ENCODE measurements around the gene RAB40C.
A peak's percentile ranks its signal among the peaks of the same experiment; 100 is the strongest.

The RAB40C gene

DNA sequence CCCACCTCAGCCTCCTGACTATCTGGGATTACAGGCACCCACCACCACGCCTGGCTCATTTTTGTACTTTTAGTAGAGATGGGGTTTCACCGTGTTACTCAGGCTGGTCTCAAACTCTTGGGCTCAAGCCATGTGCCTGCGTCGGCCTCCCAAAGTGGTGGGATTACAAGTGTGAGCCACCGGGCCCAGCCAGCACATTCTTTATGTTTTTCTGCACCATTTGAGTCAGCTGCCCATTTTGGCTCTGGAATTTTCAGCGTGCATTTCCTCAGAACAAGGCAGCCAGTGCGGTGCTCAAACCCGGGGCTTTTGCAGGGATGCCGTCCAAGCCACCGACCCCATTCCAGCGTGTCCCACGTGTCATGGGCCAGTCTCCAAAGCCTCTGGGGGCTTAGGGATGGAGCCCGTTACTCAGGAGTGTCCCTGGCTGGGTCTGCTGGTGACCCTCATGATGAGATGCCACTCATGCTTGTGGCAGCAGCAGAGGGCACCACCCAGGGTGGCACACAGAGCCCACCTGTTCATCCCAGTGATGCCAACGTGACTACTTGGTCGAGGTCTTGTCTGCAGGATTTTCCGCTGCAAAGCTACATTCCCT, 3.7 kb upstream of the RAB40C start:
- H3K9me3 ChIP-seq (ENCODE audit: control insufficient read depth, low read length) = no peaks in the 10 kb centered on the region
- no peak overlapping the region for H3K27ac ChIP-seq (ENCODE audit: low read depth, low read length, severe bottlenecking)
- 73% methylated on average over 15 to 16 of the region's 16 CpGs for WGBS, 2 experiments (ENCODE audit: insufficient coverage in 2 of 2)

DNA sequence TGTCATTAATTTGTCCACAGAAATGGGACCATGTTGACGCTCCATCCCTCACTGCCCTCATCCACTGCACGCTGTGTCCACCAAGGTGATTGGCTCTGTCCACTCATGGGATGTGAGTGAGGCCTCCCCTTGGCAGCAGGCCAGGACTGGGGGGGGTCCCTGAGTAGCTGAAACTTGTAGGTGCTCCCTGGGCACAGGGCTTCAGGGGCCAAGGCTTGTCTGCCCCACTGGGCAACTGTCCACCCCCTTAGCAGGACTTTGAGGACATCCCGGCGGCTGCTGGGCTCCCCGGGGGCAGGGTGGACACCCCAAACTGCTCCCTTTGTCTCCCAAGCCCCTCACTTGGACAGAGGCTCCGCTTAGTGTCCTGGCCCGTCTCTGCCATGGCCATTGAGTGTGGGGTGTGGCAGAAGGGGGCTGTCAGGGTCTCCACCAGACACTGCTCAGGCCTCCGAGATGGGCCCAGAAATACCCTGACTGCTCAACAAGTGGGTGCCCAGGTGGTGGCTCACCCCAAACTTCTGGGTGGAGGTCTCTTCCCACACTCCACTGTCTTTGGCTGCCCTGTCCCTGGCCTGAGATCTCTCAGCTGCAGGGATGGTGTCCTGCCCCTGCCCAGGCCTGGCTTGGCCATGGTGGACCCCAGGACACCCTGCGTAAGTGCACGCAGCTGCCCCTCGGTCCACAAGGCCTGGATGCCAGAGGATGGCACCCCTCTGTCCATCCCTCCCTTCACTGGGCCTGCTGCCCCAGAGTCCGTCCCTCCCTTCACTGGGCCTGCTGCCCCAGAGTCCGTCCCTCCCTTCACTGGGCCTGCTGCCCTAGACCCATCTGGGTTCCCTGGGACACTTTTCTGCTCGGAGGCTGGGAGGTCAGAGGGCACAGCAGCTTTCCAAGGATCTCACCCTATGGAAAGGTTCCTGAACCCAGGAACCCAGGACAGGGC, 2.9 kb upstream of the RAB40C start:
- no peaks in the 10 kb centered on the region for H3K36me3 ChIP-seq (ENCODE audit: control insufficient read depth, insufficient read depth, low read length)
- no peak overlapping the region for H3K4me3 ChIP-seq (ENCODE audit: extremely low read depth, insufficient read depth, low read length, poor library complexity, severe bottlenecking)
- H3K9me3 ChIP-seq (ENCODE audit: control insufficient read depth, low read length) = no peaks in the 10 kb centered on the region
- 90 to 96% methylated on average over 10 to 14 of the region's 14 CpGs for WGBS, 2 experiments (ENCODE audit: insufficient coverage in 2 of 2)
- H3K4me1 ChIP-seq (ENCODE audit: control insufficient read depth, insufficient read depth, low read length, poor library complexity, severe bottlenecking) = peaks cover 11% of the 10 kb centered on the region
- H3K27ac ChIP-seq (ENCODE audit: low read depth, low read length, severe bottlenecking) = no peak overlapping the region

More for the DNA sequence above, 3.7 kb upstream of the RAB40C start:
- H3K4me3 ChIP-seq (ENCODE audit: extremely low read depth, insufficient read depth, low read length, poor library complexity, severe bottlenecking) = no peak overlapping the region
- no peaks in the 10 kb centered on the region for H3K36me3 ChIP-seq (ENCODE audit: control insufficient read depth, insufficient read depth, low read length)
- H3K4me1 ChIP-seq (ENCODE audit: control insufficient read depth, insufficient read depth, low read length, poor library complexity, severe bottlenecking) = peaks cover 10% of the 10 kb centered on the region

DNA sequence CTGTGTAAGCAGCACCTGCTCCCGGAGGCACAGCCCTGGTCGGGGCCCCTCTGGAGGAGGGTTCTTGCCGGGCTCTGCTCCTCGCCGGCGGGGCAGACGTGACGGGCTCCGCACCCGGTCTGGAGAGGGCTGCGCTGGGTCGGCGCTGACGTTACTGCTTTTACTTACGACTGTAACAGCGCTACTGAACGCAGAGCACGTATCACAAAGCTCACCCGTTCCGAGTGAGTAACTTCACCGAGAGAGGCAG, 1.3 kb upstream of the RAB40C start:
- peaks cover 11% of the 10 kb centered on the region for H3K4me1 ChIP-seq (ENCODE audit: control insufficient read depth, insufficient read depth, low read length, poor library complexity, severe bottlenecking)
- H3K9me3 ChIP-seq (ENCODE audit: control insufficient read depth, low read length) = no peaks in the 10 kb centered on the region
- 0 to 2% methylated on average over 21 of the region's 21 CpGs for WGBS, 2 experiments (ENCODE audit: insufficient coverage in 2 of 2)
- peak overlapping the region; percentile 59 for H3K4me3 ChIP-seq (ENCODE audit: extremely low read depth, insufficient read depth, low read length, poor library complexity, severe bottlenecking)
- peaks cover 2% of the 10 kb centered on the region for H3K36me3 ChIP-seq (ENCODE audit: control insufficient read depth, insufficient read depth, low read length)
- H3K27ac ChIP-seq (ENCODE audit: low read depth, low read length, severe bottlenecking) = peak overlapping the region; percentile 96

DNA sequence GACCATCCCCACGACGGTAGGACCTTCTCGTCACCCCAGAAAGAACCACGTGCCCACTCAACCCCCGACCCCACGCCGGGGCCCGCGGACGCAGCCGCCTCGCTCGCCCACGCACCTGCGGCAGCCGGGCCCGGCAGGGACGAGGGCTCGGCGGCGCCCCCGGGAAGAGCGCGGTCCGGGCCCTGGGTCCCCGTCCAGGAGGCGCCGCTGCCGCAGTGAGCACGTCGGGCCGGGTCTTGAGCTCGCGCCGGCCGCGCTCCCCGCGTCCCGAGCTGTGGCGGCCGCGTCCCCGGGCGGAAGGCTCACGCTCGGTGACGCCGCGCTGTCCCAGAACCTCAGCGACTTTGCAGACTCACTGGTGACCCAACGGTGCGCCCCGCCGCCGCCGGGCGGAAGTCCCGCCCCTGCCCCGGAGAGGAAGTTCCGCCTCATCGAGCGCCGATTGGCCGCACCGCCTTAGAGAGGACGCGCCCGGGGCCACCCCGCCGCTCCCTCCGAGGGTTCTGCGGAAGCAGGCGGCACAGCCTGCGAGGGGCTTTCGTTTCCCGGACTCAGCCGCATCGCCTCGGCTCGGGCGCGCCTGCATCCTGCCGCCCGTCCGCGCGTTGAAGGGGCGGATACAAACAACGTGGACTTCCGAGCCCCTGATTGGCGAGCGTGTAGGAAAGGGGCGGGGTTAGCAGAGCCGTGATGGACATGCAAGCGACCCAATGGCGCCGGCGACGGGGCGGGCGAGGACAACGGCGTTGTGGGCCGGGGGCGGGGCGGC, 793 bp upstream of the RAB40C start:
- H3K27ac ChIP-seq (ENCODE audit: low read depth, low read length, severe bottlenecking) = peak overlapping the region; percentile 96
- H3K36me3 ChIP-seq (ENCODE audit: control insufficient read depth, insufficient read depth, low read length) = peaks cover 5% of the 10 kb centered on the region
- no peaks in the 10 kb centered on the region for H3K9me3 ChIP-seq (ENCODE audit: control insufficient read depth, low read length)
- WGBS, 2 experiments (ENCODE audit: insufficient coverage in 2 of 2) = 1% methylated on average over 104 to 106 of the region's 107 CpGs
- H3K4me1 ChIP-seq (ENCODE audit: control insufficient read depth, insufficient read depth, low read length, poor library complexity, severe bottlenecking) = peaks cover 11% of the 10 kb centered on the region
- H3K4me3 ChIP-seq (ENCODE audit: extremely low read depth, insufficient read depth, low read length, poor library complexity, severe bottlenecking) = peak overlapping the region; percentile 59

DNA sequence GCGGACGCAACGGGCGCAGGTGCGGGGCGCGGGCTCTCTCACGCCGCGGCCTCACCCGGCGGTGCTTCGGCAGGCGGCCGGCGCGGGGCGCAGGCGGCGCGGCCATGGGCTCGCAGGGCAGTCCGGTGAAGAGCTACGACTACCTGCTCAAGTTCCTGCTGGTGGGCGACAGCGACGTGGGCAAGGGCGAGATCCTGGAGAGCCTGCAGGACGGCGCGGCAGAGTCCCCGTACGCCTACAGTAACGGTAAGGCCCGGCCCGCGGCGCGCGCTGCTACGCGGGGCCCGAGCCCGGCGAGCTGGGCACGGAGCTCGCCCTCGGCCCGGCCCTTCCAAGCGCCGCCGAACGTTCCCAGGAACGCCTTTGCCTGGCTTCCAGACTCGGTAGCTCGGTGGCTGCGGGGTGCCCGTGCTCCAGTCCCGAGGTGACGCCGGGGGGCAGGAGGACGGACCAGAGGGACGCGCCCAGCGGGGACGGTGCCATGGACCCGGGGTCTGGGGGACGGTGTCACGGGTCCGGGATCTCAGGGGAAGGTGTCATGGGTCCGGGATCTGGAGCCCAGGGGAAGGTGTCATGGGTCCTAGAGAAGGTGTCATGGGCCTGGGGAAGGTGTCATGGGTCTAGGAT, 435 bp downstream of the RAB40C start:
- WGBS, 2 experiments (ENCODE audit: insufficient coverage in 2 of 2) = 1 to 2% methylated on average over 57 to 70 of the region's 71 CpGs
- H3K9me3 ChIP-seq (ENCODE audit: control insufficient read depth, low read length) = no peaks in the 10 kb centered on the region
- H3K36me3 ChIP-seq (ENCODE audit: control insufficient read depth, insufficient read depth, low read length) = peaks cover 5% of the 10 kb centered on the region
- H3K4me1 ChIP-seq (ENCODE audit: control insufficient read depth, insufficient read depth, low read length, poor library complexity, severe bottlenecking) = peaks cover 11% of the 10 kb centered on the region
- peak overlapping the region; percentile 23 for H3K27ac ChIP-seq (ENCODE audit: low read depth, low read length, severe bottlenecking)
- peak overlapping the region; percentile 78 for H3K4me3 ChIP-seq (ENCODE audit: extremely low read depth, insufficient read depth, low read length, poor library complexity, severe bottlenecking)

DNA sequence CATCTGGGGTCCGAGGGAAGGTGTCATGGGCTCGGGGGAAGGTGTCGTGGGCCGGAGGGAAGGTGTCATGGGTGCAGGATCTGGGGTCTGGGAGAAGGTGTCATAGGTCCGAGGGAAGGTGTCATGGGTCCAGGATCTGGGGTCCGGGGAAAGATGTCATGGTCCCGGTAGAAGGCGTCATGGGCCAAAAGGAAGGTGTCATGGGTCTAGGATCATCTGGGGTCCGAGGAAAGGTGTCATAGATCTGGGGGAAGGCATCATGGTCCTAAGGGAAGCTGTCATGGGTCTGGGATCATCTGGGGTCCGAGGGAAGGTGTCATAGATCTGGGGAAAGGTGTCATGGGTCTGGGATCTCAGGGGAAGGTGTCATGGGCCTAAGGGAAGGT, 942 bp downstream of the RAB40C start:
- peaks cover 11% of the 10 kb centered on the region for H3K4me1 ChIP-seq (ENCODE audit: control insufficient read depth, insufficient read depth, low read length, poor library complexity, severe bottlenecking)
- H3K27ac ChIP-seq (ENCODE audit: low read depth, low read length, severe bottlenecking) = no peak overlapping the region
- H3K9me3 ChIP-seq (ENCODE audit: control insufficient read depth, low read length) = no peaks in the 10 kb centered on the region
- H3K36me3 ChIP-seq (ENCODE audit: control insufficient read depth, insufficient read depth, low read length) = peaks cover 5% of the 10 kb centered on the region
- WGBS, 2 experiments (ENCODE audit: insufficient coverage in 2 of 2) = 61 to 79% methylated on average over 8 to 10 of the region's 10 CpGs
- peak overlapping the region; percentile 78 for H3K4me3 ChIP-seq (ENCODE audit: extremely low read depth, insufficient read depth, low read length, poor library complexity, severe bottlenecking)

DNA sequence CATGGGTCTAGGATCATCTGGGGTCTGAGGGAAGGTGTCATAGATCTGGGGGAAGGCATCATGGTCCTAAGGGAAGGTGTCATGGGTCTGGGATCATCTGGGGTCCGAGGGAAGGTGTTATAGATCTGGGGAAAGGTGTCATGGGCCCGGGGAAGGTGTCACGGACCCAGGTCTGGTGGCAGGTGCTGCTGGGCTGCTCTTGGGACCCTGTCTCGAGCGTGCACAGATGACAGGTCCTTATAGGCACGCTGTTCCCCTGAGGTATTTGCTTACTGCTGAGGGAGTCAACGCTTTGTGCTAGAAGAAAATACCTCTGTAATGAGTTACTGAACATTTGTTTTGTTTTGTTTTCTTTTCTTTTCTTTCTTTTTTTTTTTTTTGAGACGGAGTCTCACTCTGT, 1.4 kb downstream of the RAB40C start:
- Histone ChIP-seq H3K27ac (ENCODE audit: low read depth, low read length, severe bottlenecking) (no peak overlapping the region), H3K4me1 (ENCODE audit: control insufficient read depth, insufficient read depth, low read length, poor library complexity, severe bottlenecking) (peaks cover 11% of the 10 kb centered on the region), H3K36me3 (ENCODE audit: control insufficient read depth, insufficient read depth, low read length) (peaks cover 5% of the 10 kb centered on the region), H3K4me3 (ENCODE audit: extremely low read depth, insufficient read depth, low read length, poor library complexity, severe bottlenecking) (peak overlapping the region; percentile 78), H3K9me3 (ENCODE audit: control insufficient read depth, low read length) (no peaks in the 10 kb centered on the region)
- WGBS, 2 experiments (ENCODE audit: insufficient coverage in 2 of 2) = 77 to 96% methylated on average over 5 to 6 of the region's 8 CpGs

DNA sequence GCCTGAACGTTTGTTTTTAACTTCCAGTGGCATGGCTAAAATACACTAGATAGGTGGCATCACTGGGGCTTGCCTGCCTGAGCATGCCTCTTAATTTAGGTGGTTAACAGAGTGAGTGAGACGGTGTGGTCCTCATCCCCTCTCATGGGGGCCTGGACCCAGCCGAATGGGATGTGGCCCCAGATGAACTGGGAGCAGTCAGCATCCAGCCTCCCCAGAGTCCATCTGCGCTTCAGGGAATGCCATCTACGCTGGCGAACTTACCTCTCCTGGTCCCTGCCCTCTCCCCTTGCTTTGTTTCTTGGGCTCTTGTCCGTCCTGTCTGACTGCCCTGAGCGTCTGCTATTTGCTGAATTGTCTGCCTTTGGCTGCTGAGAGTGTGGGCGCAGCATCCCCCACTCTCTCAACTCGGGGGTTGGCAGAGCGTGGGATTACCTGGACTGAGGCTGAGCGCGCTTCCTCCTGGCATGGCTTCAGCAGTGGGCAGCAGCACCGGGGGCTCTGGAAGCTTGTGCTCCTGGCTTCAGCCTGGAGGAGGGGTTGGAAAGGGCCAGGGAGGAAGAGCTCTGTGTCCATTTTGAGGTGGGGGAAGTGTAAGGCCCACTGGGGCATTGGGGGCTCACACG, 2.1 kb downstream of the RAB40C start:
- H3K4me3 ChIP-seq (ENCODE audit: extremely low read depth, insufficient read depth, low read length, poor library complexity, severe bottlenecking) = no peak overlapping the region
- no peaks in the 10 kb centered on the region for H3K9me3 ChIP-seq (ENCODE audit: control insufficient read depth, low read length)
- H3K36me3 ChIP-seq (ENCODE audit: control insufficient read depth, insufficient read depth, low read length) = peaks cover 5% of the 10 kb centered on the region
- H3K27ac ChIP-seq (ENCODE audit: low read depth, low read length, severe bottlenecking) = no peak overlapping the region
- WGBS, 2 experiments (ENCODE audit: insufficient coverage in 2 of 2) = 97% methylated on average over 12 to 15 of the region's 15 CpGs
- H3K4me1 ChIP-seq (ENCODE audit: control insufficient read depth, insufficient read depth, low read length, poor library complexity, severe bottlenecking) = peaks cover 11% of the 10 kb centered on the region

DNA sequence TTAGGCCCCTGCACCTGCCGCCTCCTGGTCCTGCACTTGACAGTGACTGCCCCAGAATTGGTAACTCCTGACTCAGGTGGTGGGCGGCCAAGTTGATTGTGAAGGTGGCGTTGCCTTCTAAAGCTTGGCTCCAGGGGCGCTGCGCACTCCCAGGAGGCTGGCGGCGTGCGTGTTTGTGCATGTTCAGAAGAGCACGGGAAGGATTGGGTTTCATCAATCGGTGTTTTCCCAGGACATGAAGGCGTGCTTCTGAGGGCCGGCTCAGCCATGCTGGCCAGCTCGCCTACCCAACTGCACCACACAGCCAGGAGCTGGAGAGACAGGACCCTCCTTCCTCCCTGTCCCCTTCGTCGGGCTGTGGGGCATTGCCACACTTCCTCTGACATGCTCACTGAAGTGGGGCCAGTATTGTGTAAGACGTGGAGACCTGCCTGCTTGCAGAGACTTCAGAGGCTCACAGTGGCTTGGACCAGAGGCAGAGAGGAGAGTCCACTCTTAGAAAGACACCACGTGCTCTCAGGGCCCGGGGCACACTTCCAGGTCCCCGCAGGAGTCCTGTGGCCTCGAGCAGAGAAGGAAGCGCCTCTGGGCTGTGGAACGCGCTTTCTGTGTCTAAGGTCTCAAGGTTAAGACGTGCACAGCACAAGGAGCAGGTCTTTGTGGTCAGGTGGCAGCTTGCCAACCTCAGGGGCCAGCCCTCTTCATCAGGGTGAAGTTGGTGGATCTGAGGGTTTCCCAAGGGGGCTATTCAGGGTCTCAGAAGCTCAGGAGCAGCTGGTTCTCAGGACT, 2.8 kb downstream of the RAB40C start:
- Histone ChIP-seq H3K4me1 (ENCODE audit: control insufficient read depth, insufficient read depth, low read length, poor library complexity, severe bottlenecking) (peaks cover 10% of the 10 kb centered on the region), H3K9me3 (ENCODE audit: control insufficient read depth, low read length) (no peaks in the 10 kb centered on the region), H3K4me3 (ENCODE audit: extremely low read depth, insufficient read depth, low read length, poor library complexity, severe bottlenecking) (no peak overlapping the region), H3K27ac (ENCODE audit: low read depth, low read length, severe bottlenecking) (no peak overlapping the region), H3K36me3 (ENCODE audit: control insufficient read depth, insufficient read depth, low read length) (peaks cover 12% of the 10 kb centered on the region)
- 91 to 96% methylated on average over 23 of the region's 24 CpGs for WGBS, 2 experiments (ENCODE audit: insufficient coverage in 2 of 2)

All from mesodermal cell (in vitro differentiated cells).